ENCODE results near the gene SMIM32. TPM values are rescaled to one million over a fixed set of nuclear protein-coding genes. Genes with fewer than 3 reads are reported as not detected.

SMIM32 gene
- total and polyA plus RNA-seq, 9 of the 15 experiments (the other 6 are each of a cell fraction or from before 2014, with no cell fraction given) = not detected

DNA sequence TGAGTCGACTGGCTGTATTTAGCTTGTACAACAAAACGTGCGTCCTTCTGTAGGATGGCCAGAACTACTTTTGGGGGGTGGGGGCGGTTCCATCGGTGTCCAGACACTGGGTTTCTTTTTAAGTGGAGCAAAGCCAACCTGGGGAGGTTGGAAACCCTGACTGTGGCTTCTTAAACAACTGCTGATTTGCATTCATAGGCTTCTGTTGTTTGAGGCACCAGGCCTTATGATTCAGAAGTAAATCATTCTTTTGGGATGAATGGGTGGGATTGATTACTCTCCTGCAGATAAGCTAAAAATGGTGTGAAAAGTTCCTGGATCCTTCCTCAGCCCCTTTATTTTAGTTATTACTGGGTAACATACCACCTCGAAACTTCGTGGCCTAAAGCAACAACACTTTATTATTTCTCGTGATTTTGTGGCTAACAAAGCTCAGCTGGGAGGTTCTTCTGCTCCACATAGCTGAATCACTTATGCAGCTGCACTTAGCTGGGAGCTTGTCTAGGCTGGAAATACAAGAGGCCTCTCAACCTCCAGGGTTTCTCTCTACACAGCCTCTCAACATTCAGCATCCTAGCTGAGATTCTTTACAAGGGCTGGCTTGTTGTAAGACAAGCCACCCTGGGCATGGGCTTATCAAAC is 12.2 kb upstream of the SMIM32 start:
- no peaks in the 10 kb centered on the region; a peak in 1 of 5 replicates for H3K4me1 ChIP-seq (replicated peaks in 1 of 2; ENCODE audit: control insufficient read depth in 2 of 2, insufficient read depth in 2 of 2, low read length in 2 of 2)
- H3K9ac ChIP-seq (ENCODE audit: insufficient read depth in 1 of 2, low read depth in 2 of 2, low read length in 2 of 2) = no peak overlapping the region
- H3K79me2 ChIP-seq (ENCODE audit: control insufficient read depth, insufficient read depth, low read length) = no peaks in the 10 kb centered on the region
- no peak for DNase-seq (ENCODE audit: extremely low read depth in 1 of 4, low spot score in 3 of 4)
- TF ChIP-seq MAFG (tag; conservative IDR thresholded peaks at IDR 0.05) (no peak), ZKSCAN1 (IDR thresholded peaks at IDR 0.05; ENCODE audit: low read depth, low read length) (no peak), TCF7 (IDR thresholded peaks at IDR 0.05; ENCODE audit: borderline replicate concordance) (no peak), NR3C1 (CRISPR knock-in tag; IDR thresholded peaks at IDR 0.05) (no peak), ILK (tag; IDR thresholded peaks at IDR 0.05; ENCODE audit: borderline replicate concordance, low read depth) (no peak), POU5F1 (IDR thresholded peaks at IDR 0.05; ENCODE audit: borderline replicate concordance, low read depth, low read length, partially characterized antibody) (no peak), KHSRP (IDR thresholded peaks at IDR 0.05) (no peak), MTA1 (IDR thresholded peaks at IDR 0.05; ENCODE audit: borderline replicate concordance) (no peak), TAF15 (IDR thresholded peaks at IDR 0.05; ENCODE audit: low read depth, low read length) (no peak)
- TF ChIP-seq, protein P1, sequence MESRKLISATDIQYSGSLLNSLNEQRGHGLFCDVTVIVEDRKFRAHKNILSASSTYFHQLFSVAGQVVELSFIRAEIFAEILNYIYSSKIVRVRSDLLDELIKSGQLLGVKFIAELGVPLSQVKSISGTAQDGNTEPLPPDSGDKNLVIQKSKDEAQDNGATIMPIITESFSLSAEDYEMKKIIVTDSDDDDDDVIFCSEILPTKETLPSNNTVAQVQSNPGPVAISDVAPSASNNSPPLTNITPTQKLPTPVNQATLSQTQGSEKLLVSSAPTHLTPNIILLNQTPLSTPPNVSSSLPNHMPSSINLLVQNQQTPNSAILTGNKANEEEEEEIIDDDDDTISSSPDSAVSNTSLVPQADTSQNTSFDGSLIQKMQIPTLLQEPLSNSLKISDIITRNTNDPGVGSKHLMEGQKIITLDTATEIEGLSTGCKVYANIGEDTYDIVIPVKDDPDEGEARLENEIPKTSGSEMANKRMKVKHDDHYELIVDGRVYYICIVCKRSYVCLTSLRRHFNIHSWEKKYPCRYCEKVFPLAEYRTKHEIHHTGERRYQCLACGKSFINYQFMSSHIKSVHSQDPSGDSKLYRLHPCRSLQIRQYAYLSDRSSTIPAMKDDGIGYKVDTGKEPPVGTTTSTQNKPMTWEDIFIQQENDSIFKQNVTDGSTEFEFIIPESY (CRISPR knock-in tag; IDR thresholded peaks at IDR 0.05) = no peak
- TF ChIP-seq, protein P2, sequence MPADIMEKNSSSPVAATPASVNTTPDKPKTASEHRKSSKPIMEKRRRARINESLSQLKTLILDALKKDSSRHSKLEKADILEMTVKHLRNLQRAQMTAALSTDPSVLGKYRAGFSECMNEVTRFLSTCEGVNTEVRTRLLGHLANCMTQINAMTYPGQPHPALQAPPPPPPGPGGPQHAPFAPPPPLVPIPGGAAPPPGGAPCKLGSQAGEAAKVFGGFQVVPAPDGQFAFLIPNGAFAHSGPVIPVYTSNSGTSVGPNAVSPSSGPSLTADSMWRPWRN (IDR thresholded peaks at IDR 0.05; ENCODE audit: low read depth) = no peak
- TF ChIP-seq, protein P3, sequence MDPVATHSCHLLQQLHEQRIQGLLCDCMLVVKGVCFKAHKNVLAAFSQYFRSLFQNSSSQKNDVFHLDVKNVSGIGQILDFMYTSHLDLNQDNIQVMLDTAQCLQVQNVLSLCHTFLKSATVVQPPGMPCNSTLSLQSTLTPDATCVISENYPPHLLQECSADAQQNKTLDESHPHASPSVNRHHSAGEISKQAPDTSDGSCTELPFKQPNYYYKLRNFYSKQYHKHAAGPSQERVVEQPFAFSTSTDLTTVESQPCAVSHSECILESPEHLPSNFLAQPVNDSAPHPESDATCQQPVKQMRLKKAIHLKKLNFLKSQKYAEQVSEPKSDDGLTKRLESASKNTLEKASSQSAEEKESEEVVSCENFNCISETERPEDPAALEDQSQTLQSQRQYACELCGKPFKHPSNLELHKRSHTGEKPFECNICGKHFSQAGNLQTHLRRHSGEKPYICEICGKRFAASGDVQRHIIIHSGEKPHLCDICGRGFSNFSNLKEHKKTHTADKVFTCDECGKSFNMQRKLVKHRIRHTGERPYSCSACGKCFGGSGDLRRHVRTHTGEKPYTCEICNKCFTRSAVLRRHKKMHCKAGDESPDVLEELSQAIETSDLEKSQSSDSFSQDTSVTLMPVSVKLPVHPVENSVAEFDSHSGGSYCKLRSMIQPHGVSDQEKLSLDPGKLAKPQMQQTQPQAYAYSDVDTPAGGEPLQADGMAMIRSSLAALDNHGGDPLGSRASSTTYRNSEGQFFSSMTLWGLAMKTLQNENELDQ (CRISPR knock-in tag; IDR thresholded peaks at IDR 0.05; ENCODE audit: borderline replicate concordance) = no peak
- peaks cover 6% of the 10 kb centered on the region; the same call in 1 of the 2 replicates for H4K20me1 ChIP-seq (replicated peaks; ENCODE audit: control insufficient read depth, insufficient read depth, low read length)
- no peak overlapping the region for H3K4me3 ChIP-seq
- no peak for FAIRE-seq
- no peak overlapping the region for H3K27ac ChIP-seq (ENCODE audit: extremely low read depth, low read depth, low read length)
- in situ Hi-C loops (cut with MboI) (loop anchor here (10.0 kb wide), 1 partner anchor 250 kb away; the partner anchor contains the start of gene LECT2), intact Hi-C loops (cut with micrococcal nuclease) (no loop called here)
- no peaks in the 10 kb centered on the region for H3K9me3 ChIP-seq (replicated peaks; ENCODE audit: control insufficient read depth, insufficient read depth, low read depth, low read length)
- H3K36me3 ChIP-seq (ENCODE audit: control insufficient read depth, insufficient read depth, low read length) = no peaks in the 10 kb centered on the region
- ATAC-seq = no peak
- no peak overlapping the region for H2AFZ ChIP-seq (ENCODE audit: low read depth, low read length)
- no peak overlapping the region for H3K4me2 ChIP-seq (ENCODE audit: insufficient read depth, low read length)
- ChIA-PET POLR2A (interaction anchor here (1.1 kb wide), 1 partner anchor 11 kb away, joined by 3 read pairs; no protein-coding TSS in a partner anchor), CTCF (ENCODE audit: low intra/inter-chr PET ratio) (no interaction called here)
- no TSS peak for BruUV-seq (replicated peaks)
- H3K9me1 ChIP-seq (ENCODE audit: control insufficient read depth, insufficient read depth, low read length) = no peaks in the 10 kb centered on the region
- WGBS (ENCODE audit: insufficient coverage, low coverage, missing lambda C conversion rate) = 3% methylated on average over 8 of the region's 8 CpGs
- peaks cover 12 to 62% of the 10 kb centered on the region in 2 experiments; a peak in 4 of 5 replicates for H3K27me3 ChIP-seq (ENCODE audit: control insufficient read depth in 2 of 2, insufficient read depth in 2 of 2, low read length in 2 of 2)

Measured in K562 (cell line).